GM12874 (cell line): ENCODE results near the gene STARD7.

Experiments used
- CTCF ChIP-seq: IDR thresholded peaks from 2 replicates; pipeline ENCODE4 v1.5.1; 2011; ENCODE audit warnings: low read depth, mild to moderate bottlenecking, control low read depth, low read length, moderate library complexity; ENCODE audit not compliant: insufficient read depth

Gene STARD7

GRCh38 chr2:96169868-96170507 is 38.6 kb downstream of the STARD7 start:
- no peak for TF ChIP-seq CTCF

- no peak for TF ChIP-seq CTCF
Measured at GRCh38 chr2:96167407-96168013, 41.1 kb downstream of the STARD7 start.

GRCh38 chr2:96164459-96165184 is 44.0 kb downstream of the STARD7 start:
- no peak for TF ChIP-seq CTCF

GRCh38 chr2:96163768-96164429 is 44.7 kb downstream of the STARD7 start:
- no peak for TF ChIP-seq CTCF

GRCh38 chr2:96163415-96163767 is 45.2 kb downstream of the STARD7 start:
- TF ChIP-seq CTCF, result no peak

GRCh38 chr2:96161898-96162297 is 46.7 kb downstream of the STARD7 start:
- TF ChIP-seq CTCF, result no peak

- no peak for TF ChIP-seq CTCF
Measured at GRCh38 chr2:96159084-96159830, 49.4 kb downstream of the STARD7 start.
